DND-41 (cell line): ENCODE measurements around the gene CHI3L2.
"Not testable (repeated sequence)": the region's sequence is repeated elsewhere in the genome, so short reads cannot be mapped to it uniquely, and the experiment has no call there.

ENCODE experiments used
- EZH2 ChIP-seq: IDR thresholded peaks from 3 replicates; pipeline ENCODE4 v1.6.1; 2012; ENCODE audit warnings: borderline replicate concordance, low read depth, mild to moderate bottlenecking, moderate library complexity, low read length, inconsistent platforms; ENCODE audit not compliant: severe bottlenecking
- TF ChIP-seq, protein P1 (sequence below): IDR thresholded peaks from 2 replicates; pipeline ENCODE4 v1.5.1; 2012; ENCODE audit warnings: borderline replicate concordance, low read length, moderate library complexity, mild to moderate bottlenecking; ENCODE audit not compliant: poor library complexity, severe bottlenecking; ENCODE audit errors: extremely low read depth

GRCh38 chr1:111215285-111215684 lies 12.2 kb upstream of the CHI3L2 start:
- TF ChIP-seq, protein P1, sequence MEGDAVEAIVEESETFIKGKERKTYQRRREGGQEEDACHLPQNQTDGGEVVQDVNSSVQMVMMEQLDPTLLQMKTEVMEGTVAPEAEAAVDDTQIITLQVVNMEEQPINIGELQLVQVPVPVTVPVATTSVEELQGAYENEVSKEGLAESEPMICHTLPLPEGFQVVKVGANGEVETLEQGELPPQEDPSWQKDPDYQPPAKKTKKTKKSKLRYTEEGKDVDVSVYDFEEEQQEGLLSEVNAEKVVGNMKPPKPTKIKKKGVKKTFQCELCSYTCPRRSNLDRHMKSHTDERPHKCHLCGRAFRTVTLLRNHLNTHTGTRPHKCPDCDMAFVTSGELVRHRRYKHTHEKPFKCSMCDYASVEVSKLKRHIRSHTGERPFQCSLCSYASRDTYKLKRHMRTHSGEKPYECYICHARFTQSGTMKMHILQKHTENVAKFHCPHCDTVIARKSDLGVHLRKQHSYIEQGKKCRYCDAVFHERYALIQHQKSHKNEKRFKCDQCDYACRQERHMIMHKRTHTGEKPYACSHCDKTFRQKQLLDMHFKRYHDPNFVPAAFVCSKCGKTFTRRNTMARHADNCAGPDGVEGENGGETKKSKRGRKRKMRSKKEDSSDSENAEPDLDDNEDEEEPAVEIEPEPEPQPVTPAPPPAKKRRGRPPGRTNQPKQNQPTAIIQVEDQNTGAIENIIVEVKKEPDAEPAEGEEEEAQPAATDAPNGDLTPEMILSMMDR, result not testable (repeated sequence)
- not testable (repeated sequence) for TF ChIP-seq EZH2
